Measurements from ENCODE around the gene DNAAF8.

The DNAAF8 gene

GRCh38 chr16:4700997-4701743, 33.2 kb upstream of the DNAAF8 start:
- Histone ChIP-seq H3K27ac (ENCODE audit: insufficient read depth in 1 of 2, low read depth in 1 of 2, low read length in 2 of 2, poor library complexity in 1 of 2, severe bottlenecking in 2 of 2) (no peak overlapping the region), H3K36me3 (ENCODE audit: control insufficient read depth in 4 of 4, insufficient read depth in 4 of 4, low read length in 3 of 4) (peaks cover 10 to 78% (median 57%) of the 10 kb centered on the region in 4 experiments), H3K9me3 (ENCODE audit: control extremely low read depth in 1 of 5, control insufficient read depth in 4 of 5, insufficient read depth in 2 of 5, low read depth in 1 of 5, low read length in 4 of 5) (no peaks in the 10 kb centered on the region), H3K4me3 (ENCODE audit: control insufficient read depth in 1 of 7, extremely low read depth in 1 of 7, insufficient read depth in 4 of 7, low read depth in 2 of 7, low read length in 6 of 7) (no peak overlapping the region), H3K27me3 (replicated peaks in 2 of 5; ENCODE audit: control insufficient read depth in 4 of 5, insufficient read depth in 5 of 5, low read length in 4 of 5) (no peaks in the 10 kb centered on the region), H3K4me1 (ENCODE audit: control extremely low read depth in 1 of 4, control insufficient read depth in 4 of 4, insufficient read depth in 4 of 4, low read length in 3 of 4) (peaks cover 0 to 8% (median 4%) of the 10 kb centered on the region in 4 experiments)
- no peak for DNase-seq
- WGBS (ENCODE audit: insufficient coverage): 93% methylated on average over 25 of the region's 33 CpGs
- POLR2A ChIA-PET: no interaction called here
- CTCF ChIA-PET: no interaction called here

GRCh38 chr16:4701791-4702465, 32.4 kb upstream of the DNAAF8 start:
- WGBS (ENCODE audit: insufficient coverage): 93% methylated on average over 9 of the region's 17 CpGs
- Histone ChIP-seq H3K9me3 (ENCODE audit: control extremely low read depth in 1 of 5, control insufficient read depth in 4 of 5, insufficient read depth in 2 of 5, low read depth in 1 of 5, low read length in 4 of 5) (no peaks in the 10 kb centered on the region), H3K36me3 (ENCODE audit: control insufficient read depth in 4 of 4, insufficient read depth in 4 of 4, low read length in 3 of 4) (peaks cover 9 to 74% (median 54%) of the 10 kb centered on the region in 4 experiments), H3K4me1 (ENCODE audit: control extremely low read depth in 1 of 4, control insufficient read depth in 4 of 4, insufficient read depth in 4 of 4, low read length in 3 of 4) (peaks cover 0 to 8% (median 4%) of the 10 kb centered on the region in 4 experiments), H3K4me3 (ENCODE audit: control insufficient read depth in 1 of 7, extremely low read depth in 1 of 7, insufficient read depth in 4 of 7, low read depth in 2 of 7, low read length in 6 of 7) (no peak overlapping the region), H3K27me3 (replicated peaks in 2 of 5; ENCODE audit: control insufficient read depth in 4 of 5, insufficient read depth in 5 of 5, low read length in 4 of 5) (no peaks in the 10 kb centered on the region), H3K27ac (ENCODE audit: insufficient read depth in 1 of 2, low read depth in 1 of 2, low read length in 2 of 2, poor library complexity in 1 of 2, severe bottlenecking in 2 of 2) (no peak overlapping the region)
- DNase-seq: no peak
- POLR2A ChIA-PET: no interaction called here
- CTCF ChIA-PET: interaction anchor here (0.5 kb wide), 1 partner anchor 84 kb away, joined by 3 read pairs; no protein-coding TSS in a partner anchor

DNA sequence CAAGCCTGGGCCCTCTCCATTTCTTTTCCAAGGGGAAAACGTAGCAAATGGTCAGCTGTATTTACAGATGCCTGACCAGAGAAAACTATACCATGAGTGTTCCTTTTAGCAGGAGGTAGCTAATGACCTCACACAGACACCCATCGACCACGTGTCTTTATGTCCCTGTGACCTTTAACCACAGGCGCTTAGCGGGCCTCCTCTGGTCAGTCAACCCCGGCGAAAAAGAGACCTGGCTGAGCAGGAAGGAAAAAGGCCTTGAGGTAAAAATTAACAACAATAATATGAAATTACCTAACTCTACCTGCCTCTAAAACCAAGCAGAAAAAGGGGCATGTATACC, 31.9 kb upstream of the DNAAF8 start:
- H3K27me3 ChIP-seq (replicated peaks in 2 of 5; ENCODE audit: control insufficient read depth in 4 of 5, insufficient read depth in 5 of 5, low read length in 4 of 5): no peaks in the 10 kb centered on the region
- CTCF ChIA-PET: interaction anchor here (0.5 kb wide), 1 partner anchor 83 kb away, joined by 3 read pairs; no protein-coding TSS in a partner anchor
- H3K4me1 ChIP-seq (ENCODE audit: control extremely low read depth in 1 of 4, control insufficient read depth in 4 of 4, insufficient read depth in 4 of 4, low read length in 3 of 4): peaks cover 0 to 8% (median 4%) of the 10 kb centered on the region in 4 experiments
- WGBS (ENCODE audit: insufficient coverage): 100% methylated on average over 1 of the region's 7 CpGs
- no peaks in the 10 kb centered on the region for H3K9me3 ChIP-seq (ENCODE audit: control extremely low read depth in 1 of 5, control insufficient read depth in 4 of 5, insufficient read depth in 2 of 5, low read depth in 1 of 5, low read length in 4 of 5)
- no peak overlapping the region for H3K27ac ChIP-seq (ENCODE audit: insufficient read depth in 1 of 2, low read depth in 1 of 2, low read length in 2 of 2, poor library complexity in 1 of 2, severe bottlenecking in 2 of 2)
- POLR2A ChIA-PET: no interaction called here
- H3K36me3 ChIP-seq (ENCODE audit: control insufficient read depth in 4 of 4, insufficient read depth in 4 of 4, low read length in 3 of 4): peaks cover 10 to 71% (median 52%) of the 10 kb centered on the region in 4 experiments
- H3K4me3 ChIP-seq (ENCODE audit: control insufficient read depth in 1 of 7, extremely low read depth in 1 of 7, insufficient read depth in 4 of 7, low read depth in 2 of 7, low read length in 6 of 7): no peak overlapping the region
- DNase-seq: no peak

DNA sequence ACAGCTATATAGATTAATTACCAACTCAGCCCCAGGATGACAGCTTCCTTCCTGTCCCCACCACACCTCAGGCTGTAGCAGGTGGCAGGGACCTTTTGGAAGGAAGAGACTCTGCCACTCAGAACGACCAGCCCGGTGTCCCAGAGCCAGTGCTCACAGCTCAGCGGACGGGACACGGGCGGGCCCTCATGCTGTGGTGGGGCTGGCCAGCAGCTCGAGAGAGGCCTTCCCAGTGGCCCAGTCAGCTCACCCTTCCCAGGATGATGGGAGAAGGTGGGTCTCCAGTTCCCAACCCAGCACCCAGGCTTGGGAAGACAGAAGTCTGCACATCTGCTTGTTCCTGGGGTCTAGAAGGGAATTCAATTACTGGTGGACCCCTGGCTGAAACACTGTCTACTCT, 30.4 kb upstream of the DNAAF8 start:
- H3K27me3 ChIP-seq (replicated peaks in 2 of 5; ENCODE audit: control insufficient read depth in 4 of 5, insufficient read depth in 5 of 5, low read length in 4 of 5): no peaks in the 10 kb centered on the region
- no peak overlapping the region for H3K27ac ChIP-seq (ENCODE audit: insufficient read depth in 1 of 2, low read depth in 1 of 2, low read length in 2 of 2, poor library complexity in 1 of 2, severe bottlenecking in 2 of 2)
- CTCF ChIA-PET: interaction anchor here (1.5 kb wide), 1 partner anchor 17 kb away, joined by 5 read pairs; no protein-coding TSS in a partner anchor
- H3K36me3 ChIP-seq (ENCODE audit: control insufficient read depth in 4 of 4, insufficient read depth in 4 of 4, low read length in 3 of 4): peaks cover 10 to 58% (median 41%) of the 10 kb centered on the region in 4 experiments
- peak in 2 of 3 donors; percentile 19 to 28 for DNase-seq
- H3K9me3 ChIP-seq (ENCODE audit: control extremely low read depth in 1 of 5, control insufficient read depth in 4 of 5, insufficient read depth in 2 of 5, low read depth in 1 of 5, low read length in 4 of 5): no peaks in the 10 kb centered on the region
- POLR2A ChIA-PET: interaction anchor here (0.8 kb wide), 1 partner anchor 9 kb away, joined by 3 read pairs; no protein-coding TSS in a partner anchor
- peaks cover 0 to 8% (median 4%) of the 10 kb centered on the region in 4 experiments for H3K4me1 ChIP-seq (ENCODE audit: control extremely low read depth in 1 of 4, control insufficient read depth in 4 of 4, insufficient read depth in 4 of 4, low read length in 3 of 4)
- 64% methylated on average over 7 of the region's 7 CpGs for WGBS (ENCODE audit: insufficient coverage)
- H3K4me3 ChIP-seq (ENCODE audit: control insufficient read depth in 1 of 7, extremely low read depth in 1 of 7, insufficient read depth in 4 of 7, low read depth in 2 of 7, low read length in 6 of 7): no peak overlapping the region

- WGBS (ENCODE audit: insufficient coverage): 86% methylated on average over 7 of the region's 8 CpGs
- no peak overlapping the region for H3K27ac ChIP-seq (ENCODE audit: insufficient read depth in 1 of 2, low read depth in 1 of 2, low read length in 2 of 2, poor library complexity in 1 of 2, severe bottlenecking in 2 of 2)
- H3K27me3 ChIP-seq (replicated peaks in 2 of 5; ENCODE audit: control insufficient read depth in 4 of 5, insufficient read depth in 5 of 5, low read length in 4 of 5): no peaks in the 10 kb centered on the region
- H3K4me3 ChIP-seq (ENCODE audit: control insufficient read depth in 1 of 7, extremely low read depth in 1 of 7, insufficient read depth in 4 of 7, low read depth in 2 of 7, low read length in 6 of 7): no peak overlapping the region
- peaks cover 12 to 54% (median 35%) of the 10 kb centered on the region in 4 experiments for H3K36me3 ChIP-seq (ENCODE audit: control insufficient read depth in 4 of 4, insufficient read depth in 4 of 4, low read length in 3 of 4)
- H3K4me1 ChIP-seq (ENCODE audit: control extremely low read depth in 1 of 4, control insufficient read depth in 4 of 4, insufficient read depth in 4 of 4, low read length in 3 of 4): peaks cover 0 to 8% (median 4%) of the 10 kb centered on the region in 4 experiments
- POLR2A ChIA-PET: no interaction called here
- no peak for DNase-seq
- CTCF ChIA-PET: interaction anchor here (1.5 to 1.6 kb wide), 2 partner anchors 9 to 16 kb away, joined by 5 to 7 read pairs; no protein-coding TSS in a partner anchor
- H3K9me3 ChIP-seq (ENCODE audit: control extremely low read depth in 1 of 5, control insufficient read depth in 4 of 5, insufficient read depth in 2 of 5, low read depth in 1 of 5, low read length in 4 of 5): no peaks in the 10 kb centered on the region
These were observed 29.8 kb upstream of the DNAAF8 start for GRCh38 chr16:4704491-4704890.

GRCh38 chr16:4704913-4705312, 29.4 kb upstream of the DNAAF8 start:
- 97% methylated on average over 14 of the region's 14 CpGs for WGBS (ENCODE audit: insufficient coverage)
- POLR2A ChIA-PET: no interaction called here
- Histone ChIP-seq H3K27me3 (replicated peaks in 2 of 5; ENCODE audit: control insufficient read depth in 4 of 5, insufficient read depth in 5 of 5, low read length in 4 of 5) (no peaks in the 10 kb centered on the region), H3K9me3 (ENCODE audit: control extremely low read depth in 1 of 5, control insufficient read depth in 4 of 5, insufficient read depth in 2 of 5, low read depth in 1 of 5, low read length in 4 of 5) (no peaks in the 10 kb centered on the region), H3K4me1 (ENCODE audit: control extremely low read depth in 1 of 4, control insufficient read depth in 4 of 4, insufficient read depth in 4 of 4, low read length in 3 of 4) (peaks cover 0 to 8% (median 4%) of the 10 kb centered on the region in 4 experiments), H3K27ac (ENCODE audit: insufficient read depth in 1 of 2, low read depth in 1 of 2, low read length in 2 of 2, poor library complexity in 1 of 2, severe bottlenecking in 2 of 2) (no peak overlapping the region), H3K4me3 (ENCODE audit: control insufficient read depth in 1 of 7, extremely low read depth in 1 of 7, insufficient read depth in 4 of 7, low read depth in 2 of 7, low read length in 6 of 7) (no peak overlapping the region), H3K36me3 (ENCODE audit: control insufficient read depth in 4 of 4, insufficient read depth in 4 of 4, low read length in 3 of 4) (peaks cover 12 to 54% (median 35%) of the 10 kb centered on the region in 4 experiments)
- DNase-seq: no peak
- CTCF ChIA-PET: interaction anchor here (0.6 to 1.6 kb wide), 2 partner anchors 10 to 245 kb away, joined by 4 to 7 read pairs; no protein-coding TSS in a partner anchor

- Histone ChIP-seq H3K4me3 (ENCODE audit: control insufficient read depth in 1 of 7, extremely low read depth in 1 of 7, insufficient read depth in 4 of 7, low read depth in 2 of 7, low read length in 6 of 7) (no peak overlapping the region), H3K27ac (ENCODE audit: insufficient read depth in 1 of 2, low read depth in 1 of 2, low read length in 2 of 2, poor library complexity in 1 of 2, severe bottlenecking in 2 of 2) (no peak overlapping the region), H3K36me3 (ENCODE audit: control insufficient read depth in 4 of 4, insufficient read depth in 4 of 4, low read length in 3 of 4) (peaks cover 12 to 44% (median 25%) of the 10 kb centered on the region in 4 experiments), H3K4me1 (ENCODE audit: control extremely low read depth in 1 of 4, control insufficient read depth in 4 of 4, insufficient read depth in 4 of 4, low read length in 3 of 4) (peaks cover 0 to 8% (median 4%) of the 10 kb centered on the region in 4 experiments), H3K27me3 (replicated peaks in 2 of 5; ENCODE audit: control insufficient read depth in 4 of 5, insufficient read depth in 5 of 5, low read length in 4 of 5) (no peaks in the 10 kb centered on the region), H3K9me3 (ENCODE audit: control extremely low read depth in 1 of 5, control insufficient read depth in 4 of 5, insufficient read depth in 2 of 5, low read depth in 1 of 5, low read length in 4 of 5) (no peaks in the 10 kb centered on the region)
- ChIA-PET CTCF (interaction anchor here (0.6 to 1.5 kb wide), 3 partner anchors 11 to 157 kb away, joined by 3 to 5 read pairs (median 4); no protein-coding TSS in a partner anchor), POLR2A (no interaction called here)
- DNase-seq: no peak
- 100% methylated on average over 4 of the region's 7 CpGs for WGBS (ENCODE audit: insufficient coverage)
These were observed 27.5 kb upstream of the DNAAF8 start for GRCh38 chr16:4706871-4707270.
